HL-60/S4 treated with retinoic acid at 250 ng/mL for 4 days and 3 days (cell line): ENCODE data around the gene AOAH.

Experiments
- in situ Hi-C: fragments of 300-500 bp; cut with MboI; formaldehyde crosslinking; loops from 2 replicates; pipeline ENCODE4 v1.7.0; 2022; ENCODE audit warnings: low sequenced_read_pairs

Gene AOAH

GRCh38 chr7:36638586-36639263, 85.6 kb downstream of the AOAH start:
- in situ Hi-C loops: no loop called here

DNA sequence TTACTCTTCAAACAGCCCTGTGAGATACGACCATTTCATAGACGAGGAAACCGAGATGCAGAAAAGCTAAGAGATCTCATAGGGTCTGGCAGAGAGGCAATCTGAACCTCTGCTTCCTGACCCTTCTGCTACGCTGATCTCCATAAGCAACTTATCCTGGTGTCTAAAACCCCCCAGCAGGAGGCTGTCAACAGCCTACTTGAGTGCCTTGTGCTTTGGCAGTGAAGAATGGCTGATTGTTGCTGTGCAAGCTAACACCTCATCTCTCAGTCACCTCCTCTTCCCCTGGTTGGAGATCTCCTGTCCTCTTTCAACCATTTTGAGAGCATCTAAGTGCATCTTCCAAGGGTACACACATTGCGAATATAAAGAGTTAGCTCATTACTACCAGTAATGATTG, 86.2 kb downstream of the AOAH start:
- in situ Hi-C loops: no loop called here

DNA sequence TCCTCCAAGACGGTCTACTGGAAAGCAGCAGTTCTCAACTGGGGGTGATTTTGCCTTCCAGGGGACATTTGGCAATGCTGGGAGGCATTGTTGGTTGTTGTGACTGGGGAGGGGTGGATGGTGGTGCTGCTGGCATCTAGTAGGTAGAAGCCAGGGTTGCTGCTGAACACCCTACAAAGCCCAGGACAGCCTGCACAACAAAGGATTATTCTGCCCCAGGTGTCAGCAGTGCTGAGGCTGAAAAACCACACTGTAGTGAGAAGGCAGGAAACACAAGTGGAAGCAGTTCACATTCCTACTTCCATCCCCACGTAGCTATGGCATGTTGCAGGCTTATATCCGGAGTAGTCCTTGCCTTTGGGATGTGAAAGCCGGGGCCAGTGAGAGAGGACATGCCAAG, 86.9 kb downstream of the AOAH start:
- in situ Hi-C loops: no loop called here

DNA sequence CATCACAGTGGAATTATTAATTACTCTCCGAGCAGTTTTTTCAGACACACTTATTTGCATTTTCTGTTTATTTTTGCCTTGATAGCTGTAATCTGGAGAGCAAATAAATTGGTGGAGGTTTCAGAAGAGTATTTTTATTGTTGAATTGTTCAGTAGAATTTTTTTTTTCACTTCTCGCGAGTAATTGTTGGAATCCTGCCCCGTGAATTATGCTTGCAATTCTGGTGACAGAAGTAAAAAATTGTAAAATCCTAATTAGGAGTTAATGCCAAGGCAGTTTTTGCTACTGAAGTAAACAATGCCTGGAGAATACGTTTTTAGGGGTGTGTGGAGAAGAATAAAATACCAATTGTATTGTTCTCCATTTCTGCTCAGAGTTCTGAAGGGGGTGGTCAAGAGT, 88.2 kb downstream of the AOAH start:
- in situ Hi-C loops: no loop called here

DNA sequence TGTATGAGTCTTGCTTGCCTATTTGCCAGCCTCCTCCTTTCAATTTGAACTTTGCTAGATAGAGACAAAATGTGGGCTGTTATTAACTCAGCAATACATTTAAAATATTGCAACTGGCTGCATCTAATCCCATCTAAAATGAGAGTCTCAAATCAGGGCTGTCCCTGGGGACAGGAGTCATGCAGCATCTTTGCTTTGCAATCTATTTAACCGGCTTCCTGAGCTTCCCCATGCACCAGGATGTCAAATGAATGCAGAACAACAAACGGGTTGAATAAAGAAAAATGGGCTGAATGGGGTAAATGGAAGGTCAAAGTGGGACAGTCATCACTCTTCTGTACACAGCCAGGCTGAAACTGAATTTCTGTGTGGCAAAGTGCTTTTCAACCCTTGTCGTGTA, 89.2 kb downstream of the AOAH start:
- in situ Hi-C loops: no loop called here

DNA sequence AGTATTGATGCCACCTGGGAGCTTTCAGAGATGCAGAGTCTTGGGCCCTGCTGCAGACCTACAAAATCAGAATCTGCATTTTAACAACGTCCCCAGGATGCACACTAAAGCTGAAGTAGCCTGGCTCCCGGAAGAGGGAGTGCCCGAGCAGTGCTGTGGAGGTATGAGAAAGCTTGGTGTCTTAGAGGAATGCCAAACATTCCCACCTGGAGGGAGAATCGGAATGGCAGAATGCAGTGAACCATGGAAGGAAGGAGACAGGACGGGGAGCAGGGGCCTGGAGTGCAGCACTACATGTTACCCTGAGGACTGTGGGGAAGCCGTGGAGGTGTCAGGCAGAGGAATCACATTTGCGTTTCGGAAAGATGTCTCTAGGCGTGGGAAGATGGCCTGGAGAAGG, 90.9 kb downstream of the AOAH start:
- in situ Hi-C loops: no loop called here

DNA sequence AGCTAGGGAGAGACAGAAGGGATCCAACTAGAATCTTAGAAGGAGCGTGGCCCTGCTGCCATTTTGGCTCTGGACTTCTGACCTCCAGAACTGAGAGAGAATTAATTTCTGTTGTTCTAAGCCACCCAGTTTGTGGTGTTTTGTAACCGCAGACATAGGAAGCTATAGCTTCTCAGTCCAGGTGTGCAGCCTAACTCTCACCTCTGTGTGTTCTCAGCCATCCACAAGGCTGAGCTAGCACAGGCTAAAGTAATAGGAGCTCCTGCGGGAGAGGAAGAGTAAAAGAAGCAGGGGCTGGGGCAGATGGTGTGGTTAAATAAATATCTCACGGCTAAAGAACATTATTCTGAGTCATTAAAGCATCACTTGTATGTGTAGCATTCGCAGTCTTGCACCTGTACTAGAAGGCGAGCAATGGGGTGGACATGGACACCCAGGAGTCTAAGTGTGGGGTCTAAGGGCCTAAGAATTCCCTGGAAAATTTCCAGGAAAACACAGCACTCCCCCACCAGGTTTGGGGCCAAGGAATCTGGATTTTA, 94.1 kb downstream of the AOAH start:
- in situ Hi-C loops: no loop called here

DNA sequence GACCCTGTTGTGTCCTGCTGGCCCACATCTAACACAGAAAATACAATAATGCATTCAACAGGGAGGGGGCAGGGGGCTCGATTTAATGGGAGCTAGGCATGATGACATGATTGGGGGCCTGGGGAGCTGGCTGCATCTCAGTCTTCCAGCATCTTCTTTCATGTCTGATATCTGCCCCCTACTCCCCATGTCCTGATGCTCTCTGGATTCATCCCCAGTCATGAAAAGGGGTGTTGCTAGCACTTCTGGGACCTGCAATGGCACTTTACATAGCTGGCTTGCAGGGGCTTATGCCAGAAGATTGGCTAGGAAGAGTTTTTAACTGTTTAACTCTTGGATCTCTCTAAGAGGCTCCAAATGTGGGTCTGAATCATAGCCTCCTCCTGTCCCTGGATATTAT, 94.9 kb downstream of the AOAH start:
- in situ Hi-C loops: no loop called here

- in situ Hi-C loops: no loop called here
Observed at GRCh38 chr7:36627836-36628235, 96.5 kb downstream of the AOAH start.

DNA sequence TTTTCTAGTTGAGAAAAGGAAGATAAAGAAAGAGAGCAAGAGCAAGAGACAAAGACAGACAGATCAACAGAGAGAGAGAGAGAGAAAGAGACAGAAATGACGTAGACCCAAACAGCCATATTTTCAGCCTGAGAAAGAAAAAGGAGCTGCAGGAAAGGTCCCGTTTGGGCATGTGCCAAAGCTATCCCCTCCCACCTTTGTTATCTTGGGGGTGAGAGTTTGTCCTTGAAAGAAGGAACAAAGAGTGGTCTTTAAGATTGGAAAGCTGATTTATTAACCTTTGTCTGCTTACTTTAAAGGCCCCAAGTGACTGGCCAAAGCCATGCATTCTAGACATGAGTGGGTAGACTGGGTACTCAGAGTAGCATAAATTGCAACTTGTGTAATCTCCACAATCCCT, 98.2 kb downstream of the AOAH start:
- in situ Hi-C loops: no loop called here

DNA sequence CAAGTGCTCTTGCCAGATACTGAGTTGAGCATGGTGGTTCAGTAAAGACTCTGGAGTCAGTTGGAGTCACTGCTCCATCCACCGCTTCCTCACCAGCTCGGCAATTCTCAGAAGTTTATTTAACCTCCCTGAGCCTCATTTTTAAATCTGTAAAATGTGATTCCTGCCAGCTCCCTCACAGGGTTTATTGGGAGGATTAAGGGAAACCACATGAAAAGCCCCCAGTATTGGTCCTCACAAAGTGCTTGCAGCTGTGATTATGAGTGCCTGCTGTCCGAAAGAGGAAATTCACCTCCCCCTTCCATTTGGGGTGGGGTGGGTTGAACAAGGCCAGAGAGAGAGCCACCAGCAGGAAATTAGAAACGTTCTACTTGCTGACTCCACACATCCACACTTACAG, 99.0 kb downstream of the AOAH start:
- in situ Hi-C loops: no loop called here

GRCh38 chr7:36623247-36623646, 101.0 kb downstream of the AOAH start:
- in situ Hi-C loops: no loop called here

DNA sequence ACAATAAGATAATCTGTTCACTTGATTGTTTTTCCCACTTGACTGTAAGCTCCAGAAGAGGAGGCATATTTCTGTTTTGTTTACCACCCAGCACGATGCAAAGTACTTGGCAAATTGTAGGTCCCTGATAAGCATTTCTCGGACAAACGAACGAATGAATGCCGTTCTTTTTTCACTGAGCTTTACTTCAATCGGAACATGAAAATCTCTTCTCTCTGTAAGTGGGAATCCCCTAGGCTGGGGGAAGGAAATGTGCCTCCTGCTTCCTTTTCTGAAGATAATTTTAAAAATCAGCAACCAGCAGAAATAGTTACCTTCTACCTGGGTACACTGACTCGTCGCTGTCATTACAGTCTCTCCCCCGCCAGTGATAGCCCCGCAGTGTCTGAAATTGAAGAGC, 102.9 kb downstream of the AOAH start:
- in situ Hi-C loops: no loop called here

DNA sequence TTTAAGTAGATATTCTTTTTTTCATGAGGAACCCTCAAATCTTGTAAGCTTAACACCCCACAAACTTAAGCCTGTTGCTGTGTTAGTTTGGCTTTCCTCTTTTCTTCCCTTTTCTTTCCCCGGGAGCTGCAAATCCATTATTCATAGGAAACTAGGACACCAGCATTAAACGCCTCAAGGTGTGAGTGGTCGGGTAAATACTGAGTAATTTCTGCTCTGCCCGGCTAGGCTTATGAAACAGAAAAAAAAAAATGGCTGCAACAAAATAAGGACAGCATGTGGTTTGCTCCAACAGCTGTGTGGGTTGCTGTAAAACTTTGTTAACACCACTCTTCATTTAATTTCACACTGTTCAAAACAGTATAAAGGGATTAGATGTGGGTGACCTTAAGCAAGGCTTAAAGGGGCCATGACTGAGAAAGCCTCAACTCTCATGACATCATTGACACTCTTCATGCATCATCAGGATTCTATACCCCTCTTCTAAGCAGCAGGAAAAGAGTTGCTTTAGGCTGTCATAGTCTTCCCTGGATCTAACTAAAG, 104.1 kb downstream of the AOAH start:
- in situ Hi-C loops: no loop called here

DNA sequence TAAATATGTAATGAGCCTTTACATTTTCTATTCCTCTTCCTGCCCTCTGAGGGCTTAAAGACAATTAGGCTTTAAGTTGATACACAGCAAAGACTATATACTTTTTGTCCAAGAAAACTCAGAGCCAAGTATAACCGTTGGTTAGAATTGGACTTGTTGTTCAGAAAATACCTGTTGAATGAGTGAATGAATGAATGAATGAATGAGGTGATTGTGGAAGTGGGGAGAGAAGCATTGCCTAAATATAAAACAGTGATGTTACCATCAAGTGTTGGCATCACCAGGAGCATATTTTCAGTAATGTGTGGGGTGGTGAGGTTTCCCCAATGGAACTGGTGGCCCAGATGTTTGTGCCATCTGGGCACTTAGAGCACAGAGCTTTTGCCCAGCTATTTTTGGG, 106.9 kb downstream of the AOAH start:
- in situ Hi-C loops: no loop called here

- in situ Hi-C loops: no loop called here
Observed at GRCh38 chr7:36615852-36616540, 108.3 kb downstream of the AOAH start.

GRCh38 chr7:36614959-36615358, 109.3 kb downstream of the AOAH start:
- in situ Hi-C loops: no loop called here

DNA sequence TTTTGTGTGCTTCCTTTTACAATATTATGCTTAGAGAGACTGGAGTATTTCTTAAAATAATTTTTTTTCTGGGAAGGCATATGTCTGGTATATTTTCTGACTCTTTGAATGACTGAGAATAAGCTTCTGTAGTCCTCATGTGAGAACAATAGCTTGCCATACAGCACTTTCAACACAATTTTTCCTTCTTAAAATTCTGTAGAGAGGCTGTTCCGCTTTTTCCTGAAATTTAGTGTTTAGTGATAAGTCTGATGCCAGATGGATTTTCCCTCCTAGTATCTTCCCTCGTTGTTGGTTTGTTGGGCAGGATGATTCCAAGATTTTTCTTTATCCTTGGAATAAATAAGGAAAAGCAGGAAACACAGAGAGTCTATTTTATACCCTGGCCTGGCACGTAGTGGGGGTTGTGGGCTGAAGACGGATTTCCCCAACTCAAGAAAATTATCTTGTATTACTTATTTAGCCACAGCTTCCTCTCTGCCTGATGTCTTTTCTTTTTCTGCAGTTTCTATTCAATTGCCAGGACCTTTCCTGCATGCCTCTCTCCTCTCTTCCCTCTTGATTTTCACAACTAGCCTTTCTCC, 111.2 kb downstream of the AOAH start:
- in situ Hi-C loops: no loop called here

GRCh38 chr7:36611703-36612102, 112.6 kb downstream of the AOAH start:
- in situ Hi-C loops: no loop called here

DNA sequence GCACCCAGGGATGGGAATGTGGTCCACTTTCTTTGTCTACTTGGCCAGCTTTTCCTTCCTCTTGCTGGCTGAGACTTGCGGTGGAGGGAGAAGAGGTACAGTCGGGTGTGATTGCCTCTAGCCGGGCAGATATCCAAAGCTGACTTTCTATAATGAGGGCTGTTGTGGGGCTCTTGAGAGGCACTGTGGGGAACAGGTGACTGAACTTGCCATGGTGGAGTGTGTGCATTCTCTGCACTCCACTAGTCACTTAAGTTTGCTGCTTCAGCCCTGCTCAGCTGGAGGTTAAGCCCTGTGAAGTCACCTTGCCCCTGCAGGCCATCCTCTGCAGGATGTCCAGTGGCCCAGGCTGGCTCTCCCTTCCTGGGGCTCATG, 116.6 kb downstream of the AOAH start:
- in situ Hi-C loops: no loop called here

- in situ Hi-C loops: no loop called here
Observed at GRCh38 chr7:36606976-36607720, 117.1 kb downstream of the AOAH start.
